Central memory CD8-positive, alpha-beta T cell (primary cell): Measurements from ENCODE around the gene BTG1.

Experiments
- ATAC-seq: fragments of 150-1000 bp; cut with Tn5 transposase; replicated peaks from 2 replicates; pipeline ENCODE4 v1.10.0; 2022; ENCODE audit warnings: mild to moderate bottlenecking, moderate FRiP score, moderate number of reproducible peaks; ENCODE audit not compliant: poor library complexity, severe bottlenecking; ENCODE audit errors: extremely low read depth
- DNase-seq, 2 donors: peaks; one replicate each; pipeline ENCODE4 v3.0.0; 2021; ENCODE audit warnings: low spot score in 2 of 2
- H3K27ac Mint-ChIP-seq: one replicate; pipeline ENCODE4 v1.8.0; 2022; ENCODE audit warnings: low read depth, mild to moderate bottlenecking, moderate library complexity, mixed read lengths
- H3K27me3 Mint-ChIP-seq: one replicate; pipeline ENCODE4 v1.8.0; 2022; ENCODE audit warnings: mixed read lengths
- H3K36me3 Mint-ChIP-seq: one replicate; pipeline ENCODE4 v1.8.0; 2022; ENCODE audit warnings: mild to moderate bottlenecking, moderate library complexity, mixed read lengths; ENCODE audit not compliant: insufficient read depth
- H3K4me1 Mint-ChIP-seq: one replicate; pipeline ENCODE4 v1.8.0; 2022; ENCODE audit warnings: mixed read lengths
- H3K4me3 Mint-ChIP-seq: one replicate; pipeline ENCODE4 v1.8.0; 2022; ENCODE audit warnings: mild to moderate bottlenecking, moderate library complexity, mixed read lengths
- H3K9me3 Mint-ChIP-seq: one replicate; pipeline ENCODE4 v1.8.0; 2022; ENCODE audit warnings: mixed read lengths

The BTG1 gene

GRCh38 chr12:92170050-92170449 lies 24.4 kb upstream of the BTG1 start:
- Mint-ChIP-seq H3K27me3 (no peaks in the 10 kb centered on the region), H3K9me3 (no peaks in the 10 kb centered on the region), H3K4me3 (no peak overlapping the region), H3K36me3 (no peaks in the 10 kb centered on the region), H3K27ac (no peak overlapping the region), H3K4me1 (peaks cover 13% of the 10 kb centered on the region)
- ATAC-seq (no peak), DNase-seq (no peak)

GRCh38 chr12:92167075-92167474 lies 21.4 kb upstream of the BTG1 start:
- H3K27me3 Mint-ChIP-seq, result no peaks in the 10 kb centered on the region
- no peaks in the 10 kb centered on the region for H3K9me3 Mint-ChIP-seq
- no peaks in the 10 kb centered on the region for H3K36me3 Mint-ChIP-seq
- ATAC-seq (no peak), DNase-seq (no peak)
- H3K4me1 Mint-ChIP-seq, result peaks cover 9% of the 10 kb centered on the region
- no peak overlapping the region for H3K4me3 Mint-ChIP-seq
- H3K27ac Mint-ChIP-seq, result no peak overlapping the region

GRCh38 chr12:92164712-92165111 lies 19.1 kb upstream of the BTG1 start:
- ATAC-seq, result no peak
- Mint-ChIP-seq H3K9me3 (no peaks in the 10 kb centered on the region), H3K4me3 (no peak overlapping the region), H3K27ac (no peak overlapping the region), H3K36me3 (no peaks in the 10 kb centered on the region), H3K4me1 (peaks cover 5% of the 10 kb centered on the region), H3K27me3 (no peaks in the 10 kb centered on the region)
- DNase-seq, result no peak

- ATAC-seq, result no peak
- no peaks in the 10 kb centered on the region for H3K9me3 Mint-ChIP-seq
- H3K27ac Mint-ChIP-seq, result no peak overlapping the region
- H3K4me1 Mint-ChIP-seq, result peaks cover 12% of the 10 kb centered on the region
- DNase-seq, result no peak
- no peaks in the 10 kb centered on the region for H3K27me3 Mint-ChIP-seq
- H3K4me3 Mint-ChIP-seq, result no peak overlapping the region
- H3K36me3 Mint-ChIP-seq, result no peaks in the 10 kb centered on the region
Observed at GRCh38 chr12:92162079-92162478, 16.4 kb upstream of the BTG1 start.

GRCh38 chr12:92158796-92159439 lies 13.3 kb upstream of the BTG1 start:
- ATAC-seq, result no peak
- Mint-ChIP-seq H3K36me3 (no peaks in the 10 kb centered on the region), H3K4me1 (peaks cover 13% of the 10 kb centered on the region), H3K27me3 (no peaks in the 10 kb centered on the region), H3K4me3 (no peak overlapping the region), H3K27ac (no peak overlapping the region), H3K9me3 (no peaks in the 10 kb centered on the region)
- no peak for DNase-seq

GRCh38 chr12:92156704-92157395 lies 11.2 kb upstream of the BTG1 start:
- H3K36me3 Mint-ChIP-seq, result peaks cover 2% of the 10 kb centered on the region
- DNase-seq (no peak), ATAC-seq (no peak)
- H3K4me1 Mint-ChIP-seq, result peaks cover 13% of the 10 kb centered on the region
- H3K4me3 Mint-ChIP-seq, result no peak overlapping the region
- H3K9me3 Mint-ChIP-seq, result no peaks in the 10 kb centered on the region
- H3K27me3 Mint-ChIP-seq, result no peaks in the 10 kb centered on the region
- H3K27ac Mint-ChIP-seq, result peak overlapping the region; percentile 32

GRCh38 chr12:92156139-92156538 lies 10.5 kb upstream of the BTG1 start:
- H3K36me3 Mint-ChIP-seq, result peaks cover 3% of the 10 kb centered on the region
- DNase-seq, result no peak
- H3K9me3 Mint-ChIP-seq, result no peaks in the 10 kb centered on the region
- no peak for ATAC-seq
- H3K4me3 Mint-ChIP-seq, result no peak overlapping the region
- H3K27ac Mint-ChIP-seq, result no peak overlapping the region
- H3K4me1 Mint-ChIP-seq, result peaks cover 13% of the 10 kb centered on the region
- no peaks in the 10 kb centered on the region for H3K27me3 Mint-ChIP-seq

- Mint-ChIP-seq H3K4me1 (peaks cover 13% of the 10 kb centered on the region), H3K27me3 (no peaks in the 10 kb centered on the region), H3K4me3 (no peak overlapping the region), H3K36me3 (peaks cover 3% of the 10 kb centered on the region), H3K27ac (no peak overlapping the region), H3K9me3 (no peaks in the 10 kb centered on the region)
- ATAC-seq (no peak), DNase-seq (no peak)
Observed at GRCh38 chr12:92155733-92156132, 10.1 kb upstream of the BTG1 start.

- Mint-ChIP-seq H3K27ac (no peak overlapping the region), H3K27me3 (no peaks in the 10 kb centered on the region), H3K4me3 (no peak overlapping the region), H3K36me3 (peaks cover 9% of the 10 kb centered on the region), H3K4me1 (peaks cover 12% of the 10 kb centered on the region), H3K9me3 (no peaks in the 10 kb centered on the region)
- no peak for DNase-seq
- ATAC-seq, result no peak
Observed at GRCh38 chr12:92151916-92152315, 6.3 kb upstream of the BTG1 start.

- H3K9me3 Mint-ChIP-seq, result no peaks in the 10 kb centered on the region
- H3K27me3 Mint-ChIP-seq, result no peaks in the 10 kb centered on the region
- H3K4me3 Mint-ChIP-seq, result no peak overlapping the region
- no peak for DNase-seq
- peaks cover 19% of the 10 kb centered on the region for H3K4me1 Mint-ChIP-seq
- H3K27ac Mint-ChIP-seq, result no peak overlapping the region
- no peak for ATAC-seq
- peaks cover 29% of the 10 kb centered on the region for H3K36me3 Mint-ChIP-seq
Observed at GRCh38 chr12:92149563-92149962, 3.9 kb upstream of the BTG1 start.

- Mint-ChIP-seq H3K27me3 (no peaks in the 10 kb centered on the region), H3K4me3 (peak overlapping the region; percentile 89), H3K4me1 (peaks cover 31% of the 10 kb centered on the region), H3K9me3 (no peaks in the 10 kb centered on the region), H3K27ac (peak overlapping the region; percentile 99), H3K36me3 (peaks cover 50% of the 10 kb centered on the region)
- no peak for DNase-seq
- no peak for ATAC-seq
Observed at GRCh38 chr12:92147491-92147890, 1.8 kb upstream of the BTG1 start.

GRCh38 chr12:92146497-92147224 lies 1.0 kb upstream of the BTG1 start:
- Mint-ChIP-seq H3K4me3 (peak overlapping the region; percentile 89), H3K9me3 (no peaks in the 10 kb centered on the region), H3K36me3 (peaks cover 56% of the 10 kb centered on the region), H3K27me3 (no peaks in the 10 kb centered on the region), H3K27ac (peak overlapping the region; percentile 99), H3K4me1 (peaks cover 33% of the 10 kb centered on the region)
- DNase-seq, result no peak
- ATAC-seq, result no peak

GRCh38 chr12:92145481-92145730 lies 240 bp downstream of the BTG1 start:
- Mint-ChIP-seq H3K4me1 (peaks cover 33% of the 10 kb centered on the region), H3K9me3 (no peaks in the 10 kb centered on the region), H3K27me3 (no peaks in the 10 kb centered on the region), H3K36me3 (peaks cover 67% of the 10 kb centered on the region), H3K27ac (peak overlapping the region; percentile 99), H3K4me3 (peak overlapping the region; percentile 89)
- no peak for DNase-seq
- peak; percentile 2 for ATAC-seq
